ENCODE measurements around the gene GLG1.

The GLG1 gene

GRCh38 chr16:74492976-74493375 lies 113.9 kb downstream of the GLG1 start:
- no peak overlapping the region for H3K27ac ChIP-seq (ENCODE audit: low read length)
- no peak overlapping the region for H3K4me3 ChIP-seq (ENCODE audit: low read length)
- no peak for DNase-seq
- H3K9me2 ChIP-seq (replicated peaks; ENCODE audit: insufficient read depth, low read length) = no peaks in the 10 kb centered on the region
- no peaks in the 10 kb centered on the region for H3K36me3 ChIP-seq (replicated peaks; ENCODE audit: insufficient read depth, low read length)
- H3K9ac ChIP-seq (ENCODE audit: low read length) = no peak overlapping the region
- TF ChIP-seq EZH2 (optimal IDR thresholded peaks at IDR 0.05; ENCODE audit: low read depth, low read length) (no peak), CTCF (IDR thresholded peaks at IDR 0.05; ENCODE audit: low read length) (no peak), EZH2phosphoT487 (IDR thresholded peaks at IDR 0.05; ENCODE audit: low read length) (no peak)
- H3K79me2 ChIP-seq (ENCODE audit: low read length) = no peaks in the 10 kb centered on the region
- peaks cover 21% of the 10 kb centered on the region for H3F3A ChIP-seq (ENCODE audit: insufficient read depth, low read length)
- no peaks in the 10 kb centered on the region for H3K27me3 ChIP-seq (replicated peaks; ENCODE audit: insufficient read depth, low read length)
- no peaks in the 10 kb centered on the region for H3K9me3 ChIP-seq (replicated peaks; ENCODE audit: insufficient read depth, low read length)
- no peak overlapping the region for H2AFZ ChIP-seq (ENCODE audit: low read length)
- H4K20me1 ChIP-seq (ENCODE audit: insufficient read depth, low read length) = no peaks in the 10 kb centered on the region
- peaks cover 13% of the 10 kb centered on the region for H3K4me1 ChIP-seq (ENCODE audit: low read length)
- no peak overlapping the region for H3K4me2 ChIP-seq (ENCODE audit: low read depth, low read length)

GRCh38 chr16:74487634-74488495 lies 119.0 kb downstream of the GLG1 start:
- H3K27ac ChIP-seq (ENCODE audit: low read length) = no peak overlapping the region
- no peak for TF ChIP-seq CTCF (IDR thresholded peaks at IDR 0.05; ENCODE audit: low read length)
- no peak for TF ChIP-seq EZH2 (optimal IDR thresholded peaks at IDR 0.05; ENCODE audit: low read depth, low read length)
- no peak for TF ChIP-seq EZH2phosphoT487 (IDR thresholded peaks at IDR 0.05; ENCODE audit: low read length)
- H3K4me1 ChIP-seq (ENCODE audit: low read length) = no peaks in the 10 kb centered on the region
- H3K9ac ChIP-seq (ENCODE audit: low read length) = no peak overlapping the region
- H3K4me3 ChIP-seq (ENCODE audit: low read length) = no peak overlapping the region
- no peaks in the 10 kb centered on the region for H3K9me2 ChIP-seq (replicated peaks; ENCODE audit: insufficient read depth, low read length)
- no peaks in the 10 kb centered on the region for H3K79me2 ChIP-seq (ENCODE audit: low read length)
- no peak for DNase-seq
- H3K9me3 ChIP-seq (replicated peaks; ENCODE audit: insufficient read depth, low read length) = no peaks in the 10 kb centered on the region
- H3K27me3 ChIP-seq (replicated peaks; ENCODE audit: insufficient read depth, low read length) = no peaks in the 10 kb centered on the region
- no peak overlapping the region for H2AFZ ChIP-seq (ENCODE audit: low read length)
- H4K20me1 ChIP-seq (ENCODE audit: insufficient read depth, low read length) = no peaks in the 10 kb centered on the region
- H3F3A ChIP-seq (ENCODE audit: insufficient read depth, low read length) = no peaks in the 10 kb centered on the region
- no peak overlapping the region for H3K4me2 ChIP-seq (ENCODE audit: low read depth, low read length)
- H3K36me3 ChIP-seq (replicated peaks; ENCODE audit: insufficient read depth, low read length) = no peaks in the 10 kb centered on the region

GRCh38 chr16:74485916-74486315 lies 121.0 kb downstream of the GLG1 start:
- no peak overlapping the region for H2AFZ ChIP-seq (ENCODE audit: low read length)
- no peaks in the 10 kb centered on the region for H3F3A ChIP-seq (ENCODE audit: insufficient read depth, low read length)
- H3K36me3 ChIP-seq (replicated peaks; ENCODE audit: insufficient read depth, low read length) = no peaks in the 10 kb centered on the region
- no peaks in the 10 kb centered on the region for H4K20me1 ChIP-seq (ENCODE audit: insufficient read depth, low read length)
- no peak overlapping the region for H3K27ac ChIP-seq (ENCODE audit: low read length)
- DNase-seq = no peak
- no peak overlapping the region for H3K9ac ChIP-seq (ENCODE audit: low read length)
- H3K4me3 ChIP-seq (ENCODE audit: low read length) = no peak overlapping the region
- no peaks in the 10 kb centered on the region for H3K79me2 ChIP-seq (ENCODE audit: low read length)
- no peak overlapping the region for H3K4me2 ChIP-seq (ENCODE audit: low read depth, low read length)
- no peak for TF ChIP-seq CTCF (IDR thresholded peaks at IDR 0.05; ENCODE audit: low read length)
- TF ChIP-seq EZH2phosphoT487 (IDR thresholded peaks at IDR 0.05; ENCODE audit: low read length) = no peak
- no peak for TF ChIP-seq EZH2 (optimal IDR thresholded peaks at IDR 0.05; ENCODE audit: low read depth, low read length)
- no peaks in the 10 kb centered on the region for H3K9me3 ChIP-seq (replicated peaks; ENCODE audit: insufficient read depth, low read length)
- no peaks in the 10 kb centered on the region for H3K9me2 ChIP-seq (replicated peaks; ENCODE audit: insufficient read depth, low read length)
- H3K4me1 ChIP-seq (ENCODE audit: low read length) = no peaks in the 10 kb centered on the region
- no peaks in the 10 kb centered on the region for H3K27me3 ChIP-seq (replicated peaks; ENCODE audit: insufficient read depth, low read length)
